NCI-H1930 (cell line): ENCODE data around the gene SLC5A6.
"Not testable (repeated sequence)": the region's sequence is repeated elsewhere in the genome, so short reads cannot be mapped to it uniquely, and the experiment has no call there.

Experiments
- DNase-seq, 2 experiments: peaks; one replicate each; lab custom pipeline; 2025; lab: John Stamatoyannopoulos, UW

SLC5A6 gene

GRCh38 chr2:27204566-27204965 lies 7.5 kb downstream of the SLC5A6 start:
- DNase-seq, result no peak

GRCh38 chr2:27203741-27204140 lies 8.3 kb downstream of the SLC5A6 start:
- DNase-seq, result no peak

GRCh38 chr2:27202854-27203253 lies 9.2 kb downstream of the SLC5A6 start:
- no peak for DNase-seq

- DNase-seq, result no peak
Measured at GRCh38 chr2:27201675-27202074, 10.4 kb downstream of the SLC5A6 start.

GRCh38 chr2:27199241-27199640 lies 12.8 kb downstream of the SLC5A6 start:
- no peak for DNase-seq

GRCh38 chr2:27198627-27199026 lies 13.4 kb downstream of the SLC5A6 start:
- no peak for DNase-seq

GRCh38 chr2:27198068-27198467 lies 14.0 kb downstream of the SLC5A6 start:
- not testable (repeated sequence) for DNase-seq

- not testable (repeated sequence) for DNase-seq
Measured at GRCh38 chr2:27195799-27196198, 16.3 kb downstream of the SLC5A6 start.

GRCh38 chr2:27194538-27195354 lies 17.3 kb downstream of the SLC5A6 start:
- DNase-seq, result peak in 1 of 2 experiments; percentile 7

- DNase-seq, result peak; percentile 22 to 30
Measured at GRCh38 chr2:27191070-27191829, 20.8 kb downstream of the SLC5A6 start.

- no peak for DNase-seq
Measured at GRCh38 chr2:27189989-27190388, 22.1 kb downstream of the SLC5A6 start.

- DNase-seq, result no peak
Measured at GRCh38 chr2:27186613-27187345, 25.3 kb downstream of the SLC5A6 start.

- no peak for DNase-seq
Measured at GRCh38 chr2:27185331-27186026, 26.6 kb downstream of the SLC5A6 start.

- DNase-seq, result no peak
Measured at GRCh38 chr2:27184115-27184514, 28.0 kb downstream of the SLC5A6 start.

- no peak for DNase-seq
Measured at GRCh38 chr2:27182346-27182745, 29.7 kb downstream of the SLC5A6 start.

GRCh38 chr2:27179344-27180000 lies 32.6 kb downstream of the SLC5A6 start:
- no peak for DNase-seq

GRCh38 chr2:27178469-27178868 lies 33.6 kb downstream of the SLC5A6 start:
- DNase-seq, result no peak

GRCh38 chr2:27177441-27178351 lies 34.4 kb downstream of the SLC5A6 start:
- no peak for DNase-seq

GRCh38 chr2:27175781-27176180 lies 36.3 kb downstream of the SLC5A6 start:
- DNase-seq, result not testable (repeated sequence)

- DNase-seq, result no peak
Measured at GRCh38 chr2:27175330-27175729, 36.7 kb downstream of the SLC5A6 start.
